ENCODE measurements around the gene ADCY5.

The ADCY5 gene

DNA sequence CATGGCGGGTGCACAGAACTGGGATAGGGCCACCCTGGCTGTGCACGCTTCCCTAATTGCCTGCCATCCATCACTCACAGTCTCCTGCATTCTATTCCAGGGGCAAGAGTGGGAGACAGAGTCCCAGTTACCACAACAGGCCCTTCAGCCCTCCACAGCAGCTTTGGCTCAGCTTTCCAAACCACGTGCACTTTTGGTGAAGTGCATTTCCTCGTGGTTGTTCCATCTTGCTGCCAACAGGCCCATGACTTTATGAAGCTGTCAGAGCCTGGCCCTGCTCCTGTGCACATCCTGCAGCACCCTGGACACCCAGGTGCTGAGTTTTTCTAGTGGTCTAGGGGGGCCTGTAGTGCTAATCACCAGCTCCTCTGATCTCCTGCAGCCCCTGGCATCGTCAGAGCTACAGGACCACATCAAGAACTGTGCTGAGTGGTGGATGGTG lies 110.2 kb downstream of the ADCY5 start:
- no peak for DNase-seq

DNA sequence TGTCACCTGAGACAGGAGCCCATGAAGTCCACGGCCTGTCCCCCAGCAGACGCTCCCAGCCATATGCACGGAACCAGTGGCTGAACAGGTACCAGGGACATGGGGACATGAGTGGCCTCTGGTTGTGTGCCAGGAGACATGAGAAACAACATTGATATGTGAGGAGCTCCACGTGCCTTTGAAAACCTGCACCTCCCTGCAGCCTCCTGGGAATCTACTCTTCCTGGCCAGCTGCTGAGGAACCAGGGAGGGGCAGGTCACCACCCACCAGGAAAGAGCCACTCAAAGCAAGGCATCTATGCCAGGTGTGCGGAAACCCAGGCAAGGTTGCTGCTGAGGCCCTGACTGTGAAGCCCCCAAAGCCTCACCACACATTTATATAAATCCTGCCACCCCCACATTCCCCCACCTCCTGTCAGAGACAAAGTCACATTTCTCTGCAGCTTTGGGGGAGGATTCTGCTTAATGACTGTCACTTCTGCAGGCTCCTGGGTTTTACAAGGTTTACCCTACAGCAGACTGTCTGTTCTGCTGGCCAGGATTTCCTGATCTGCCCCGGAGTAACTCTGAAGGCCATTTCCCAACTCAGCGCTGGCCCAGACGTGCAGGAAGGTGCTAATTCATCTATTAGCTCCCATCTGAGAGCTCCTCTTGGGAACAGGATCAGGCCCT lies 110.8 kb downstream of the ADCY5 start:
- no peak for DNase-seq

DNA sequence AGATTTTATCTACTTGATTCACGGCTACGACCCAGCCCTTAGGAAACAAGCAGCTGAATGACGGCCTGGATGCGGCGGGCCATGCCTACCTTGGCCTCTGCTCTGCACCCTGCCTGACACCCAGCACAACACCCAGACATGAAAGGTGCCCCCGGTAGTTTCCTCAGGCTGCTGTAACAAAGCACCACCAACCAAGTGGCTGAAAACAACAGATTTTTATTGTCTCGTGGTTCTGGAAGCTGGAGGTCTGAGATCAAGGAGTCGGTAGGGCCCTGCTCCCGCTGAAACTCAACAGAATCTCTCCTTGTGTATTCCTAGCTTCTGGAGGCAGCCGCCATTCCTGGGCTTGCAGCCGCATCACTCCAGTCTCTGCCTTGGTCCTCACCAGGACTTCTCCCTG lies 111.7 kb downstream of the ADCY5 start:
- DNase-seq: no peak

DNA sequence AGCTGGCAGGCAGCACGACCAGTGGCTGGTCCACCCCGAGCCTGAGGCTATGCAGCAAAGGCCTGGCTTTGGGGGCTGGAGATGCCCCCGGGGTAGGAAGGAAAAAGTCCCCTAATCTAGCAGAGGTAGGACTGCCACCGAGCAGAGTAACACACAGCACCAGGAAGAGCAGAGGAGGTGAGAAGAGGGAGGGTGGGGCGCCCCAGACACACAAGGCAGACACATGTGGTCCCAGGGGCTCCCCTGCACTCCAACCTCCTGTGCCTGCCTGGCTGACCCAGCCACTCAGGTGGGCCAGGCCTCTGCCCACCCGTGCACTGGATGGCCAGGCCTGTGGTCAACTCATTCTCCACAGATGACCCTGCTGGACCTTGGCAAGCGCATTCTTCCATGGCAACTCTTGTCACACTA lies 112.4 kb downstream of the ADCY5 start:
- DNase-seq: no peak

DNA sequence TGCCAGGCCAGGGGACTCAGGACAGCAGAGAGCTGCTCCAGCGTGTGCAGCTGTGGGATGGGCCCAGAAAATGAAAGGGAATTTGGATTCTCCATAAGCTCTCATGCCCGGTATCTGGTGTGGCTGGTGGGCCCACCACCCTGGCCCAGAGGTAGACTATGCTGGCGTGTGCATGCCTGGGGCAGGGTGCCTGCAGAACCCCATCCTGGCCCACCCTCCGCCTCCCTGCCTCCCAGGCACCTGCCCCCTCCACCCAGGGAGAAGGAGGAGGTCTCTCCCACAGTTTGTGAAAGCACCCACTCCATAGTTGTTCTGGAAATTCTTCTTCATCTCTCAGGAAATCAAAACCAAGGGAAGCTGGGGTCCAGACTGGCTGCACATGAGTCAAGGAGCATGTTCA lies 112.9 kb downstream of the ADCY5 start:
- no peak for DNase-seq

DNA sequence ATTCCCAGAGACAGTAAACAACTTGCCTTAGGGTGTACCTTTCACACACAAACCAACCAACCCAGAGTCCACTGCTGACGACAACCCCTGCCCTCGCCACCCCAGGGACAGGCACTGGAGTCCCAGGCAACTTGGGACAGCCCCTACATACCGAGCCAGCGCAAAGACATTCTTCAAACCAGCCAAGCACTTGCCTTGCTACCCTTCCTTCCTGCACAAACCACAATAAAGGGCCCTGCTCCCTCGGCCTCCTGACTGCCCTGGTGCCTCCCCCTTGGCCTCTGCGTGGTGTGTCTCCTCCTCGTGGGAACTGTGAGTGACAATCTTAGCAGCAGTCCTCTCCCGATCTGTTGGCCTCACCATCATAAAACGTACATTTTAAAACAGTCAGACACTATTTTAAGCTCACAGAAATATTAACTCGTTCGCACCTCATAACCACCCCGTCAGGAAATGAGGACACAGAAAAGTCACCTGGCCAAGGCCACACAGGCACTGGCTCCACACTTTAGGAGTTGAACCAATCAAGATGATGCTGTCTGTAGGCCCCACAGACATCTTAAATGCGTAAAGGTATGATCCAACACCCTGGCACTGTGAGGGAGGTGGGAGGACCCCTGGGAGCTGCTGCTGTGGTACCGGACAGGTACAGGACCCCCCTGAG lies 113.8 kb downstream of the ADCY5 start:
- DNase-seq: no peak

DNA sequence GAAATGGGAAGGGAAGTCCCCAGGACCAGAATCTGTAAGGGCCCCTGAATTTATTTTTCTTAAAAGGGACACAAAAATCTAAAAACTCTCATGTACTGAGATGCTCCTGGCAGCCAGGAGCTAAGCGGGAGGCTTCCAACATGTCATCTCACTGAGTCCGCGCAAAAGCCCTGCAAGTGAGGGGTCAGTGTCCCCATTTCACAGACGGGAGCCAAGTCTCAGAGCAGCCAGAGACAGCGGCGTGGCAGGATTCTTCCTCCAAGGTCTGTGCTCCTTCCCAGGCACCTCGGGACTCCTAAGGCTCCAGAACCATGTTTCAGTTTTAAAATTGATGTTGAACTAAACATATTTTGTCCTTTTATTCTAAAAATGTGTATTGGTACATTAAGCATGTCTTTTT lies 114.8 kb downstream of the ADCY5 start:
- no peak for DNase-seq

DNA sequence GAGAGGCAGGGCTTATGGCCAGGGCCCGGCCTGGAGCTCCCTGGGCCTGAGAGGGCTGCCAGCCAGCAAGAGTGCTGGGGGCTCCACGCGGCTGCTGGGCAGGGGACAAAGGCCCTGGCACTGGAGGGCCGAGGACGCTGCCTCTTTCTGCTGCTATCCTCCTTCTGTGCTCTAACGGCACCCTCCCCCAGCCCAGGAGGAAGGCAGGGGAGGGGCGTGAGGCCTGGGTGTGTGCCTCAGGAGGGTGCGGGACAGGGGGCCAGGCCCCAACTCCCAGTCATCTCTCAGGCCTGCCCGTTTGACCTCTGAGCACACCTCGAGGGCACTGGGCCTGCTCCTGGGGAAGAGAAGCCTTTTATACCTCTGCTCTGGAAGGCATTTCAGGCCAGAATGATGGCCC lies 115.5 kb downstream of the ADCY5 start:
- no peak for DNase-seq

DNA sequence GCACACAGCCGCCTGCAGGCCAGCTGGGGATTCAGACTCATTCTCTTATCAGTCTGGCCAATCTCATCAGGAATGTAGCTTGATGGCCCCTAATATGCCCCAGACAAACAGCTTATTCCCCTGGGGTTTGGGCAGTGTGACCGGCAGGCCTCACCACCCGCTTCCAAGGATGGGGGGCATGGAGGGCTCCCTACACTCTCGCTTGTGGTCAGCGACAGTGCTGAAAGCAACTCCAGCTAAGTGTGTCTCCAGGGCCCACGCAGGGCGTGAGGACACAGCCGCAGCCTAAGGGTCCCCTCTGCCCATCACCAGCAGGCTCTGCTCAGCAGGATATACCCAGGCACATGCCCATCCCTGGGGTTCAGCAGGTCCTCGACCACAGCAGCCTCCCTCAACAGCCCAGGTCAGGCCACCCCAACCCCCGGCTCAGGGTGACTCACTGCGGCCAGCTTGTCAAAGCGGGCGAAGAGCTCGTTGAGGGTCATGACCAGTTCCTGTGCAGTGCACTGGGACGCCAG lies 116.7 kb downstream of the ADCY5 start:
- no peak for DNase-seq

DNA sequence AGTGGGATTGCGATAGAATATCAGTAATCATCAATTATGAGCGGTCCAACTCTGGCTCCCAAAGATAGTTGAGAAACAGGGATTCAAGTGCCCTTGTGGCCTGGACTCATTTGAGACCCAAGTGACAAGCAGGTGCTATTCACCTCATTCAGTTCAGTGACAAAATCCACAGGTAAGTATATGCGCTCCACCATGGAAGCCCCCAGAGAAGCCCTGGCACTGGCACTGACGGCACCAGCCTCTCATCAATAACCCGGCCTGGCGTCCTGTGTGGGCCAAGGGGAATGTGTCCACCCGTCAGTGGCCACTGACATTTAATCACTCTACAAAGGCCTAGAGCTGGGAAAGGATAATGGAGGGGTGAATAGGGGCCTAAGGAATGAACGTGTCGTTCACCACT lies 117.2 kb downstream of the ADCY5 start:
- DNase-seq: no peak

DNA sequence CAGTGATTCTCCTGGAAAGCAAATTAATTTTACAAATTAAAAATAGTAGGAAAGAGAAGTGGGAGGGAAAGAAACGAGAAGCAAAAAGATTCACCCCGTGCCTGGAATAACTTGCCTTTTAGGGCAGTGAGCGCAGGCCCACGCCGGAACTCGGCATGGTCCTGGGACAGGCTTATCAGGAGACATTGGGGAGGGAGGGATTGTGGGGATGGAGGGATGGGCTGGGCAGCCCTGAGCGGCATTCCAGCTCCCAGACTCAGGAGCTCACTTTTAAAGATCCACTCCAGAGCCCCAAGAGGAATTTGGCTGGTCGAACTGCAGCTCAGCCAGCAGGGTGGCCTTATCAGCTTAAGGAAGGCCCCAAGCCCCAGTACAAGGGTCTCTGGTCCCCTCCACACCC lies 117.9 kb downstream of the ADCY5 start:
- no peak for DNase-seq

DNA sequence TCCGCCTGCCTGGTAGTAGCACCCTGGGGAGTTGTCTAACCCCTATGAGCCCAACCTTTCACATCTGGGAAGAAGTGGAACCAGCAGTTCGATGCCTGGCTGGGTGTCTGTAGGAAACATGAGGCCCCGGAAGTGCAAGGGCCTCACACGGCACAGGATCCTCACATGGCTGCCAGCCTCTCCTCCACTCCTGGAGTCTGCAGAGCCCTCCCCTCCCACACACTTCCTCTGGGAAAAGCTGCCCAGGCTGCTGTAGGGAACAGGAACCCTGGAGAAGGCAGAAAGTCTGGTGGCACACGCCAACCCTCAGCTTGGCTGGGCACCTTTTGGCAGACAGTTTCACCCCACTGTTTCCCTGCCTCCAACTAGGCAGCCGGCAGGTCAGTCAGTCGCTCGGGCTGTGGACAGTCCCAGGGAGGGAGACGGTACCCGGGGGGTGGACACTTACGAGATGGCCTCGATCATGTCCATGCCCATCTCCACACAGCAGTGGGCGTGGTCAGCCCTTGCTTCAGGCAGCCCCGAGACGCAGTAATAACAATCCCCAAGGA lies 118.4 kb downstream of the ADCY5 start:
- DNase-seq: no peak

DNA sequence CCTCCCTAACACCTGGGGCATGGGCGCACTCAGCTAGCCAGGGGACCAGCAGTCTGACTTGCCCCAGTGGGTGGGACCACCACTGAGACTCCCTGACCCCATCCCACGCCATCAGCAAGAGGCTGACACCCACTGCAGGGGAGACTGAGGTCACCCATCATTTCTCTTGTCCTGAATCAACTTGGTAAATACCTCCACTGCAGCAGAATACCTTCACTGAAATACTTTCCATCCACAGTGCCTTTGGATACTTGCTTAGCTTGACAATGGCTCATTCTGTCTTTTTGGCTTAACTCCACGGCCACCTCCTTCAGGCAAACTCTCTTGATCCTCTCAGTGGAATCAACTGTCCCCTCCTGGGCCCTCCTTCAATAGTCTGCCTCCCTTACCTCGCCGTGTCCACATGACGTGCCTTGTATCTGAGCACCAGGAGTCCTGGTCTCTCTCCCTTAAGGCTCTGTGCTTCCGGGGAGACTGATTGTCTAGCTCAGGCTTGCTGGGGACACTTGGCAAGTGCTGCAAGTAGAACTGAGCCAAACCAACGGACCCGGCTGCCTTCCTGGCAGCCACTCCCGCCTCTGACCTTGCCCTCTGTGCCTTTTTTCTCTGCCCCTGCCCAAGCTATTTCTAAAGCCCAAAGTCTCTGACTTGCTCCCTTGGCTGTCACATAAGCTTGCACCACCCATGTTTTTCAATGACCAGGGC lies 119.1 kb downstream of the ADCY5 start:
- no peak for DNase-seq

DNA sequence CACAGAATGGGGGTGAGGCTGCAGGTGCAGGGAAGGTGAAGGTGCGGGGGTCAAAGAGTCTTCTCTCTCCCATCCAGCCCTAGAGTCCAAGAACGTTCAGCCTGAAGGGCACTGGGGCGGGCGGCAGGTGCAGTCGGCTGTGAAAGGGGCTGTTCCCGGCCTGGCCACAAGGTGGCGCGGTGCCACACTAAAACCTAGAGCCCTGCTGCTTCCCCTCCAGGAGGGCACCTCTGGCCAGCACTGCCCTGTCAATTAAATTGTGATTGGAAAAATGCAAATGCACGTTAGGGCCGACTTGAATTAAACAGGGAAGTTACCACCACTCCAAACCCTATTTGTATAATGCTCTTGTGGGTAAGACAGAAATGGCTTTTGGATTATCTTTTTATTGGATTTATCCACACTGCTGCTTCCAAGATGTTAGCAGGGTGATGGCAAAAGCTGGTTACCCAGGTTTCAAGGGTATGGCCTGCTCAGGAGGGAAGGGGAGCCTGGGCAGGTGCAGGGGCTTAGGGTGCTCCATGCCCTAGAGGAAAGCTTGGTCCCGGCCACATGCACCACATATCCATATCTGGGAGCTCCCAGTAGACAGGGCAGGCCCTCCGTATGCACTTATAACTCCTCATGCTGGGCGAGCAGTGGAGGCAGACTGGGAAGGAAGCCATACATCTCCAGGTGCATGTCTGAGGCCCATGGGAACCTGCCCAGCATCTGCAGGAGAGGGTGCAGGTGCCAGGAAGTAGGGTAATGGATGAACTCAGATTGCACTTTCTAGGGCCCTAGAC lies 119.8 kb downstream of the ADCY5 start:
- peak; percentile 75 for DNase-seq

DNA sequence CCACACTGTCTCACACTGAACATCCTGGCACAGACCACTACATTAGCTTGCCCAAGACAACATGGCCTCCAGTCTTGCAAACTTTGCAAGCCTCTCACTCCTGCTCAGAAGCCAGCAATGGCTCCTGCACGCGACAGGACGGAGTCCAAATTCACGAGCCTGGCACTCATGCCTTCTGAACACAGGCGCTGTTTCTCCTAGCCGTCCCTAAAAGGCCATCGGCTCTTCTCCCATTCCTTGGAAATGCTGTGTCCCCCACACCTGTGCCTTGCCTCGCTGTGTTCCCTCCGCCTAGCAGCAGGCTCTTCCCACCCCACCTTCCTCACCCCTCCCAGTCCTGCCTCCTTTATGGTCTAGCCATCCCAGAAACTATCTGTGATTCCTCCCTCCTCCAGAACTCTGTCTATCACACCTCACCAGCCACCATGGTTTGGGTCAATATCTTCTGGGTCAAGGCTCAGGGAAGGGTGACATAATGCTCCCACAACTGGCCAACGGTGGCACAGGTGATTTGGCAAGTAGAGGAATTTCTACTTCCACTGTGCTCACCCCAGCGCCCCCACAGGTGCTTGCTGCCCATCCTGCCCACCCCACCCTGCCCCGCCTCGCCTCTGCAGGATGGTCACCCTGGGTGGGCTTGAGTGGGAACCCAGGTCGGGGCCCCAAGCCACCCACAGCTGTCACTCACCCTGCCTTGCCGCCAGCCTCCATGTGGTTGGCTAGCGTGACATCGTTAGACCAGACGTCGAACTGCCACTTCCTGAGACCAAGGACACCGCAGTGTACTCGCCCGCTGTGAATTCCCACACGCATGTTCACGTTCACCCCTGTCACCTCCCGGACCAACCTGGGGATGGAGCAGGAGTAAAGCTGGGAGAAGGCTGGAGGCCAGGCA lies 120.7 kb downstream of the ADCY5 start:
- no peak for DNase-seq

DNA sequence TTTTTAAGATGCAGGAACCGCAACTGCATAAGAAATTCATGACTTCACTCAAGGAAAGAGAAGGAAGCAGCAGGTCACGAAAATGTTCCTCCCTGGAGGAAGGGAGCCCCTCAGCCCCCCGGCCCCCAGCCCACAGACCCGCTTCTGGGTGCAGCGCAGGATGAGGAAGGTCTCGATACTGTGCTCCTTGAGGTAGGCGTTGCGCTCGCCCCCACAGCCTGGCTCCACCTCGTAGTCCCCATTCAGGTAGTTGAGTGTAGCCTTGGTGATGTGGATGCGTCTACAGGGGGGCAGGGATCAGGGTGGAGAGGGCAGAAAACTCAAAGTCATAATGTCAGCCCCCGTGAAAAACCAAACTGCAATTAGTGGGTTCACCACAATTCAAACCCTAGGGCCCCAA lies 121.4 kb downstream of the ADCY5 start:
- no peak for DNase-seq

DNA sequence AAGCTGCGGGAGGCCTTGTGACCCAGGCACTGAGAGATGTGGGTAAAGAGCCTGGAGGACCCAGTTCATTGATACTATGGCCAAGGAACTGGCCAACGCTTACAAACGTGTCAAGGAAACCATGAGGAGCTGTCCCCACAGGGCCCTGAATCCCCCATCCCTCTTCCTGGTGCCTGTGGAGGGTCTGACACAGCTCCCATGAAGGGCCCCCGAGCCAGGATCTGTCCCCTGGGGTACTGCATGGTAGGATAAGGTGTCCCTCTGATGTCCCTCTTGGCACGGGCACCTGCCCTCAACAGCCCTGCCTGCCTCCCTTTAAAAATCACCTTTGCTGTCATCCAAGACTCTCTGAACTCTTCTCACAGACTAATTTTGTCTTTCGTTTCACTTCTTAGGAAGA lies 122.4 kb downstream of the ADCY5 start:
- DNase-seq: no peak

DNA sequence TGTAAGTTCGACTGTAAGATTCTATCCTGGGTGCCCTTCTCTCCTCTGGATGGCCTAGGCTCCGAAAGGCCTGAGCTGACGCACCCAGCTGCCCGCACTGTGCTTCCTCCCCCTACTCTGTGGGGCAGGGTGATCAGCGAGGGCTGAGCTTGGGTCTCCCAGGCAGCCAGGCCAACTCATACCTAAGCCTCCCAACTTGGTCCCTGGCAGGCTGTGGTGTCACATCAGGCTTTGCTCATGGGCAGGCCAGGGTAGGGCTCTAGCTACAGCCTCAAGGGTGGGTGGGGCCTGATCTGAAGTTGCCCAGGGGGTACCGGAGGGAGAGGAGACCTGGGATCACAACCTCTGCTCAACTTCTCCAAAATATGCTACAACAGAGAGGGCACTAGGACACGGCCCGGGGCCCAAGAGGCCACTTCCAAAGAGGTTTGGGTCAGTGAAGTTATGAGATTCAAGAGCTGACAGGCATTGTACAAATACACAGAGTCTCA lies 123.1 kb downstream of the ADCY5 start:
- no peak for DNase-seq

DNA sequence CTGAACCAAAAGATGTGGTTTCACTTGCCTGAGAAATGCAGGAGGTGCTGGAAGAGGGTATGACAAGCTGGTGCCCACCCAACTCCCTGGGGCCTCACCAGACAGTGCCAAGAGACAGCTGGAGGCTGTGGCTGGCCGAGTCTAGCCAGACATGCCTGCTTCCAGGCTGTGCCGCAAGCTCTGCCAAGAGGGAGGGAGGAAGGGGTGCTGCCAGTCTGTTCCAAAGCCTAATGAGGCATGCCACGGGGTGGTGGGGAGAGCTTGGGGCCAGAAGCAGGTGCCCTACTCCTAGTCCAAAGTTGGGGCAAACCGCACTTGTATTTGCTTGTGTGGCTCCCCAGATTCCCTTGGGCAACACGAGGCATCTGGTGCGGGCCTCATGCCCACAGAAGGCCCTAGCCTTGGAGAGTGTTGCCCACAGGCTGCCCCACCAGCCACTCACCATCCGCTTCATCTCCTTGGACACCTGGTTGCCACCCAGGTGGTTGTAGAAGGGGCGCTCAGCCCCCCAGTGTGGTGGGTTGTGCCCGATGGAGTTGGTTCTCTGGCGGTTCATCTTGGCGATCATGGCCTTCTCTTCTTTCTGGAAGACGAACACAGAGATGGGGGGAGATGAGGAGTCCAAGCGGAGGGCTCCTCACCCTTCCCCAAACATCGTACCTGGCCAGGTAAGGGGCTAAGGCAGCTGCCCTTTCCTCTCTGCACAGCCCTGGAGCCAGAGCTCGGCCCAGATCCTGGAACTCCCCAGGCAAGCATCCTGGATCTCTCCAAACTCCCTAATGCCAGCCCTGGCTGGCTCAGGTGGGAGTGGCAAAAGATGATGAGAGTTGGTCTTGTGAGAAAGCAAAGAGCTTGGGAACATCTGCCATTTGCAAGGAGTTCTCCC lies 123.8 kb downstream of the ADCY5 start:
- no peak for DNase-seq

DNA sequence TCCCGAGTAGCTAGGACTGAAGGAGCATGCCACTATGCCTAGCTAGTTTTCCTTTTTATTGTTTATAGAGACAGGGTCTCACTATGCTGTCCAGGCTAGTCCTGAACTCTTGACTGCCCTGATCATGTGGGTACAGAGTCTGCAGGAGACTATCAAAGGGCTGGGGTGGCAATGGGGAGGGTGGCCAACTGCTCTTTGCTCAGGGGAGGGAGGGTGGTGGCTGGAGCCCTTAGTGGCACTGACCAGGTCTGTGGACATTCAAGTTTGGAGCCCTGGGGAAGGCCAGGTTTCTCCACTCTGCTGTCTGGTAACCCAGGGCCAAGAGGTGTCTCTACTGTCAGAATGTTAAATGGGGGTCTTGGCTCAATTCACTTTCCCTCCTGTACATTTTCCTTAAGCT lies 125.1 kb downstream of the ADCY5 start:
- no peak for DNase-seq

DNA sequence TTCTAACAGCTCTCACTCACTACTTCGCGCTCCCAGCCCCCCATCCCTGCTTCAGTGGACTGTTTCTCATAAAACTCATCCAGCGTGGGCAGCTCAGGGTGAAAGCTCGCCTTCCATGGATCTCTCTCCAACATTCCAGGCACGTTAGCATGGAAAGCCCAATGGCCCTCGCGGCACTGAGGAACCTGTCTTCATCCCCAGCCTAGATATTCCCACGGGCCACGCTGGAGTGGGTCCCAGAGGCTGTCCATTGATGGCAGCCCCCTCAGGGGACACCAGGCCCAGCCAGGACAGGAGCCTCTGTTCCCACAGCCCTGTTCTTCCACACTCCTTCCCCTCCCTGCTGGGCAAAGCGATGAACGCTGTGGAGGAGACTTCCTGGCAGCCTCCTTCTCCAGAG lies 126.0 kb downstream of the ADCY5 start:
- DNase-seq: no peak
